A549 treated with GW870086 at 1 μM for 4 hours (cell line): ENCODE results near the gene TSR3. TPM values are rescaled to one million over a fixed set of nuclear protein-coding genes. Genes with fewer than 3 reads are reported as not detected.

ENCODE experiments used
- total RNA-seq: library from RNA; stranded (reverse); fragments of 200-300 nt; extraction: Qiagen RNA extraction; gene quantifications from 5 replicates; pipeline ENCODE4 v1.2.3, GENCODE V29; 2022; ENCODE audit warnings: low read depth

The TSR3 gene
- 58.1 to 93.9 TPM (median 88.2 TPM) in 5 replicates for total RNA-seq

DNA sequence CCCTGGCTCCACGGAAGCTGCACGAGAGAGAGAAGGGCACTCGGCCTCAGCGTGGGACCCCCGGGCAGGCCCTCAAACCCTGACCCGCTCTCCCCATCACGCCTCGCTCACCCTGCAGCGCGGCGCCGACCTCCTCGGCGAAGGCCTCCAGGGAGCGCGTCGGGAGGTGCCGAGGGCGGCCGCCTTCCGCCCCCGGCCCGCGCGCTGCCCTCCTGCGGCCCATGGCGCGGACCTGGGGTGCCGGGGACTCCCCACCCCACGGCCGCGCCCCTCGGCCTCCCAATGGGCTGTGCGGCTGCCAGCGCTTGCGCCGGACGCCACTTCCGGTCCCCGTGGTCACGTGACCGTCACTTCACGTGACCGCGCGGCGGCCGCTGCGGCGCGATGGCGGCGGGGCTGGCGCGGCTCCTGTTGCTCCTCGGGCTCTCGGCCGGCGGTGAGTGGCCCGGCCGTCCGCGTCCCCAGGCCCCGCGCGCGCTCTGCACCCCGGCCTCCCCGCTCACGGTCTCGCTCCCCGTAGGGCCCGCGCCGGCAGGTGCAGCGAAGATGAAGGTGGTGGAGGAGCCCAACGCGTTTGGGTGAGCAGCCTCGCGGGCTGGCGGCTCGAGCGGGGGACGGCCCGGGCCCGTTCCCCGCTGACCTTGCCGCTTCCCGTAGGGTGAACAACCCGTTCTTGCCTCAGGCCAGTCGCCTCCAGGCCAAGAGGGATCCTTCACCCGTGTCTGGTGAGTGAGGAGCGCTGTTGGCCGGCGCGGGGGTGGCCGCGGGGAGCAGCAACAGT, at the start of gene TSR3, which contains the start of gene GNPTG:
TSR3 (minus strand) TSS at position 297 of the 781 bp plus-strand sequence; CDS start at position 223, 74 bp downstream.
GNPTG (plus strand) TSS at position 350 of the 781 bp plus-strand sequence; CDS start at position 385, 35 bp downstream.

DNA sequence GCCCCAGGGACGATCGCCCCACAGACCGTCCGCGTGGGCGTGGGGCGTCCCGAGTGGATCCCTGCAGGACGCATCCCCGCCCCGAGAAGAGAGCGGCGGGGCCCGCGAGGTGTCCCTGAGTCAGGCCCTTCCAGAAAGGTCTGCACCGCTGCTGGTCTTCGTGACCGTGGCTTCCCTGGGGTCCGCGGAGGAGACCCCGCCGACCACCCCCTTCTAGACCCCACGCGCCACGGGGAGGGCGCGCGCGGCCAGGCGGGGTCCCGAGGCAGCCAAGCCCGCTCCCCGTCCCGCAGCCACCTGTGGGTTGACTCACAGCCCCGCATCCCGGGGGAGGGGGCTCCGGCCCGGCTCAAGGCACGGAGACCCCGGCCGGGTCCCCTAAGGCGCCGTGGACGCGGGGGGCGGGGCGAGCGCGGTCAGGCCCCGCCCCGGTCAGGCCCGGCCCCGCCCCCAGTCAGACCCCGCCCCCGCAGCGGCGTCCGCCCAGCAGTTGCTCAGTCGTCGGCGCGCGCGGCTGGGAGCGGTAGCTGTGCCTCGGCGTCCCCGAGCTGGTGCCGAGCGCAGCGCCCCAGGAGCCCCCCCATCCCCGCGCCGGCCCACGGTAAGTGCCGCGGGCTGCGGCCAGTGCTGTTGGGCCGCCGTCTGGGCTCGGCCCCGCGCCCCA, 18.4 kb downstream of the TSR3 start, which contains the start of gene BAIAP3:
BAIAP3 (plus strand) TSS at position 497 of the 664 bp plus-strand sequence. CDS start 4,905 bp downstream, outside the sequence.

DNA sequence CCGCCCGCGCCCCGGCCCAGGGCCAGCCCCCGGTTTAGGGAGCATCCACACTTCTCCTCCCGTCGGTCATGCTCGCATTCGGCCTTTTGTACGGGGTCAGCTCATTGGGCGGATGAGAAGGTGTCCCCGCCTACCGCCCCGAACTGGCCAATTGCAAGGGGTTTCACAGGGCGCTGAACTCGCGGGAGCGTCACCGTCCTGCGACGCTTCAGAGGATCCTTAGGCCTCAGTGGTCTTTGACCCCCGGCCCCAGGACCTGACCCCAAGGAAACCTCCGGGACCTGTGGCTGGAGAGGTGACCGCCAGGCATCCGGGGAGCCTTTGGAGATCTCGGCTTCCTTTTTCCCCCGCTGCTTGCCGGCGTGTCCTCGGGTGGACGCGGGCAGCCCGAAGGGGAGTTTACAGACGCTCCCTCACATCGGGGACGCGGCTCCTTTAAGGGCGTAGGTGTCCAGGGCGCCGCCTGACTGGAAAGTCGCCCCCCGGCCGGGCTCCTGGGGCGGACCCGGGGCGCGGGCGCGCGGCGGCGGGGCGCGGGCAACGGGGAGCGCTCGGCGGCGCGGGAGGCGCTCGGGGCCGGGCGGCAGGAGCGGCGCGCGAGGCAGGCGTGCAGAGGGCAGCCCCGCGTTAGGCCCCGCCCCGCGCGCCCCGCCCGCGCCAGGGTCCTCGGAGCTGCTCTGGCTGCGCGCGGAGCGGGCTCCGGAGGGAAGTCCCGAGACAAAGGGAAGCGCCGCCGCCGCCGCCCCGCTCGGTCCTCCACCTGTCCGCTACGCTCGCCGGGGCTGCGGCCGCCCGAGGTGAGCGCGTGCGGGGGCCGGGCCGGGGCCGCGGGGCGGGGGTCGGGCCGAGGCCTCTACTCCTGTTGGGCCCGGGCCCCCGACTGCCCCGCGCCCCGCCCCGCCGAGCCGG, 42.4 kb downstream of the TSR3 start, which contains the start of gene UBE2I:
UBE2I (plus strand) TSS at position 660 of the 909 bp plus-strand sequence. CDS start 4,395 bp downstream, outside the sequence.

Other genes with a start within 250 kb of the TSR3 start
- 12.4 to 19.8 TPM (median 18.4 TPM) in 5 replicates for gene CACNA1H, start 198.8 kb downstream of the TSR3 start, total RNA-seq
- 0.15 to 0.16 TPM in 2 of 5 replicates, not detected in the others for gene TPSG1, start 126.6 kb downstream of the TSR3 start, total RNA-seq
- 0.13 TPM in 1 of 5 replicates, not detected in the others for gene TPSB2, start 121.7 kb downstream of the TSR3 start, total RNA-seq
- gene TPSAB1, start 111.2 kb downstream of the TSR3 start, total RNA-seq: 0.09 TPM in 1 of 5 replicates, not detected in the others
- gene TPSD1, start 95.8 kb downstream of the TSR3 start, total RNA-seq: 0.15 TPM in 1 of 5 replicates, not detected in the others
- 150 to 195 TPM (median 172 TPM) in 5 replicates for gene UBE2I, start 42.2 kb downstream of the TSR3 start, total RNA-seq
- gene BAIAP3, start 18.2 kb downstream of the TSR3 start, total RNA-seq: 0.94 to 1.5 TPM (median 1.3 TPM) in 5 replicates
- 26.2 to 39.2 TPM (median 34.4 TPM) in 5 replicates for gene GNPTG, start 53 bp upstream of the TSR3 start, total RNA-seq
- 21.4 to 34.4 TPM (median 30.8 TPM) in 5 replicates for gene UNKL, start 62.8 kb upstream of the TSR3 start, total RNA-seq
- 33.5 to 37.2 TPM (median 35.3 TPM) in 5 replicates for gene UQCC4, start 68.9 kb upstream of the TSR3 start, total RNA-seq
- not detected in 5 replicates for gene PERCC1, start 79.2 kb upstream of the TSR3 start, total RNA-seq
- 0.05 to 0.47 TPM (median 0.26 TPM) in 4 of 5 replicates, not detected in the other for gene CCDC154, start 92.7 kb upstream of the TSR3 start, total RNA-seq
- gene CLCN7, start 123.2 kb upstream of the TSR3 start, total RNA-seq: 56.1 to 74.8 TPM (median 72.3 TPM) in 5 replicates
- gene PTX4, start 137.1 kb upstream of the TSR3 start, total RNA-seq: not detected in 5 replicates
- gene TELO2, start 141.5 kb upstream of the TSR3 start, total RNA-seq: 28.3 to 41.7 TPM (median 38.9 TPM) in 5 replicates
- 0.07 to 0.08 TPM in 2 of 5 replicates, not detected in the others for gene TMEM204, start 181.8 kb upstream of the TSR3 start, total RNA-seq